ENCODE data around the gene SRR.
A peak's percentile ranks its signal among the peaks of the same experiment; 100 is the strongest.

SRR gene

GRCh38 chr17:2277429-2278170 lies 26.1 kb upstream of the SRR start:
- peaks cover 3% of the 10 kb centered on the region for H3K79me2 ChIP-seq
- no peaks in the 10 kb centered on the region for H3K36me3 ChIP-seq (ENCODE audit: control insufficient read depth, insufficient read depth, low read length)
- no peak for TF ChIP-seq CTCF (IDR thresholded peaks at IDR 0.05)

GRCh38 chr17:2279707-2280106 lies 24.0 kb upstream of the SRR start:
- no peak for TF ChIP-seq CTCF (IDR thresholded peaks at IDR 0.05)
- Histone ChIP-seq H3K36me3 (ENCODE audit: control insufficient read depth, insufficient read depth, low read length) (no peaks in the 10 kb centered on the region), H3K27me3 (ENCODE audit: control insufficient read depth, insufficient read depth, low read length) (no peaks in the 10 kb centered on the region), H3K79me2 (peaks cover 3% of the 10 kb centered on the region), H3K4me1 (peaks cover 2% of the 10 kb centered on the region), H3K9ac (no peak overlapping the region), H3K27ac (no peak overlapping the region), H3K4me3 (ENCODE audit: low read depth, low read length) (no peak overlapping the region), H3K4me2 (ENCODE audit: low read length) (no peak overlapping the region), H2AFZ (no peak overlapping the region), H3K9me3 (ENCODE audit: control insufficient read depth, low read length) (no peaks in the 10 kb centered on the region)

More at GRCh38 chr17:2277429-2278170, 26.1 kb upstream of the SRR start:
- H3K27me3 ChIP-seq (ENCODE audit: control insufficient read depth, insufficient read depth, low read length) = no peaks in the 10 kb centered on the region
- H3K4me1 ChIP-seq = peaks cover 2% of the 10 kb centered on the region
- no peak overlapping the region for H3K27ac ChIP-seq
- no peak overlapping the region for H3K4me2 ChIP-seq (ENCODE audit: low read length)
- no peak overlapping the region for H3K4me3 ChIP-seq (ENCODE audit: low read depth, low read length)
- H2AFZ ChIP-seq = no peak overlapping the region
- H3K9me3 ChIP-seq (ENCODE audit: control insufficient read depth, low read length) = no peaks in the 10 kb centered on the region
- H3K9ac ChIP-seq = no peak overlapping the region

- Histone ChIP-seq H3K36me3 (ENCODE audit: control insufficient read depth, insufficient read depth, low read length) (no peaks in the 10 kb centered on the region), H3K9ac (no peak overlapping the region), H3K4me2 (ENCODE audit: low read length) (no peak overlapping the region), H2AFZ (no peak overlapping the region), H3K27me3 (ENCODE audit: control insufficient read depth, insufficient read depth, low read length) (no peaks in the 10 kb centered on the region), H3K9me3 (ENCODE audit: control insufficient read depth, low read length) (no peaks in the 10 kb centered on the region), H3K4me3 (ENCODE audit: low read depth, low read length) (no peak overlapping the region), H3K79me2 (peaks cover under 1% of the 10 kb centered on the region), H3K4me1 (peaks cover 2% of the 10 kb centered on the region), H3K27ac (no peak overlapping the region)
- peak; percentile 59 for TF ChIP-seq CTCF (IDR thresholded peaks at IDR 0.05)
These were observed 21.4 kb upstream of the SRR start for GRCh38 chr17:2282297-2282873.

GRCh38 chr17:2283302-2283701 lies 20.4 kb upstream of the SRR start:
- Histone ChIP-seq H2AFZ (no peak overlapping the region), H3K79me2 (no peaks in the 10 kb centered on the region), H3K27me3 (ENCODE audit: control insufficient read depth, insufficient read depth, low read length) (no peaks in the 10 kb centered on the region), H3K4me2 (ENCODE audit: low read length) (no peak overlapping the region), H3K36me3 (ENCODE audit: control insufficient read depth, insufficient read depth, low read length) (no peaks in the 10 kb centered on the region), H3K4me3 (ENCODE audit: low read depth, low read length) (no peak overlapping the region), H3K4me1 (no peaks in the 10 kb centered on the region), H3K27ac (no peak overlapping the region), H3K9ac (no peak overlapping the region), H3K9me3 (ENCODE audit: control insufficient read depth, low read length) (no peaks in the 10 kb centered on the region)
- no peak for TF ChIP-seq CTCF (IDR thresholded peaks at IDR 0.05)

Data from parathyroid adenoma (tissue), 2 donors.